ENCODE results near the gene FIBP.
A peak's percentile ranks its signal among the peaks of the same experiment; 100 is the strongest.
"Not testable (repeated sequence)": the region's sequence is repeated elsewhere in the genome, so short reads cannot be mapped to it uniquely, and the experiment has no call there.

The FIBP gene

DNA sequence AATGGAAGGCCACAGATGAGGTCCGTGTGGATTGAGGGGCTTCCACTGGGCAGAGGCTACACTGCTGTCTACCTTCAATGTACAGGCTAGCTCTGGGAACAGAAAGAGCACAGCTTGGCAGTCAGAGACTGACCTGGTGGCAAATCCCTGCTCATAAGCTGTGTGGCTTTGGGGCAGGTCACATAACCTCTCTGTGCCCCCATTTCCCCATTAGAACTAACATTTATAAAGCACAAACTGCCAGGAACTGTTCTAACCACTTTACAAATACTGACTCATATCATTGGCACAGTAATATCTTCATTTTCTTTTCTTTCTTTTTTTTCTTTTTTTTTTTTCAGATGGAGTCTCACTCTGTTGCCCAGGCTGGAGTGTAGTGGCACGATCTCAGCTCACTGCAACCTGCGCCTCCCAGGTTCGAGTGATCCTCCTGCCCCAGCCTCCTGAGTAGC is 8.8 kb upstream of the FIBP start:
- no peak for DNase-seq (ENCODE audit: low read depth)
- H3K4me3 ChIP-seq (ENCODE audit: low read depth, low read length), result no peak overlapping the region
- TF ChIP-seq, protein P1, sequence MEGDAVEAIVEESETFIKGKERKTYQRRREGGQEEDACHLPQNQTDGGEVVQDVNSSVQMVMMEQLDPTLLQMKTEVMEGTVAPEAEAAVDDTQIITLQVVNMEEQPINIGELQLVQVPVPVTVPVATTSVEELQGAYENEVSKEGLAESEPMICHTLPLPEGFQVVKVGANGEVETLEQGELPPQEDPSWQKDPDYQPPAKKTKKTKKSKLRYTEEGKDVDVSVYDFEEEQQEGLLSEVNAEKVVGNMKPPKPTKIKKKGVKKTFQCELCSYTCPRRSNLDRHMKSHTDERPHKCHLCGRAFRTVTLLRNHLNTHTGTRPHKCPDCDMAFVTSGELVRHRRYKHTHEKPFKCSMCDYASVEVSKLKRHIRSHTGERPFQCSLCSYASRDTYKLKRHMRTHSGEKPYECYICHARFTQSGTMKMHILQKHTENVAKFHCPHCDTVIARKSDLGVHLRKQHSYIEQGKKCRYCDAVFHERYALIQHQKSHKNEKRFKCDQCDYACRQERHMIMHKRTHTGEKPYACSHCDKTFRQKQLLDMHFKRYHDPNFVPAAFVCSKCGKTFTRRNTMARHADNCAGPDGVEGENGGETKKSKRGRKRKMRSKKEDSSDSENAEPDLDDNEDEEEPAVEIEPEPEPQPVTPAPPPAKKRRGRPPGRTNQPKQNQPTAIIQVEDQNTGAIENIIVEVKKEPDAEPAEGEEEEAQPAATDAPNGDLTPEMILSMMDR (IDR thresholded peaks at IDR 0.05; ENCODE audit: low read depth, low read length, missing control alignments), result no peak

DNA sequence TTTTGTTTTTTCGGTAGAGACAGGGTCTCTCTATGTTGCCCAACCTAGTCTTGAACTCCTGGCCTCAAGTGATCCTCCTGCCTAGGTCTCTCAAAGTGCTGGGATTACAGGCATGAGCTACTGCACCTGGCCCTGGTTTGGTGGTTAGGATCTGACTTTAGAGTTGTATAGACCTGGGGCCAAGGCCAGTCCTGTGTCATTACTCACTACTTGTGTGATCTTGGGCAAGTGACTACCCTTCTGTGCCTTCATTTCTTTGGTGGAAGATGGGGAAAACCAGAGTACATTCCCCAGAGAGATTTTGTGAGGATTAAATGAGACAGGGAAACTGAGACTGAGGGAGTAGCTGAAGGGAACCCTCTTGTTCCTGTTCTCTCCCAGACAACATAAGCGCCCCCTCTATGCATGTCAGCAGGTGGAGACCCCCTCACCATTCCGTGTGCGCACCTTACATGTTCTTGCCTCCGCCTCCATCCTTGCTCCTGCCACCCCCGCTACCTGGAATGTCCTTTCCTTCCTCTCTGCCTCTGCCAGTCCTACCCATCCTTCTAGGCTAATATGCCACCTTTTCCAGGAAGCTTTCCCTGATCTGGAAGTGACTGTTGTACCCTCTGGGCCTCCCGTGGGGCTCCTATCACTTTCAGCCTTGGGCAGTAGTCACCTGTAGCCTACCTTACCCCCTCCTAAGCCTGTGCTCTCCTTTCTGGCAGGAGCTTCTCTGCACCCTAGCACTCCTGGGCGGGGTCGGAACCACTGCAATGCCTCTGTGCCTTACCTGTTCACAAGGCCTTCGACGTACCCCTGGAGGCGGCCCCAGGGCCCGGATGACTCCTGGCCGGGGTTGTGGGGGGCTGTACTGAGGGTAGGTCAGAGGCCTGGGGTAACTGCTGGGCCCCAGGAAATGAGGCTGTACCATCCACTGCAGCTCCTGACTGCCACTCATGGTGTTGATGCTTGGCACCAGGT is 8.0 kb upstream of the FIBP start:
- H3K4me3 ChIP-seq (ENCODE audit: low read depth, low read length), result no peak overlapping the region
- TF ChIP-seq, protein P1 (IDR thresholded peaks at IDR 0.05; ENCODE audit: low read depth, low read length, missing control alignments), result no peak
- DNase-seq (ENCODE audit: low read depth), result no peak

DNA sequence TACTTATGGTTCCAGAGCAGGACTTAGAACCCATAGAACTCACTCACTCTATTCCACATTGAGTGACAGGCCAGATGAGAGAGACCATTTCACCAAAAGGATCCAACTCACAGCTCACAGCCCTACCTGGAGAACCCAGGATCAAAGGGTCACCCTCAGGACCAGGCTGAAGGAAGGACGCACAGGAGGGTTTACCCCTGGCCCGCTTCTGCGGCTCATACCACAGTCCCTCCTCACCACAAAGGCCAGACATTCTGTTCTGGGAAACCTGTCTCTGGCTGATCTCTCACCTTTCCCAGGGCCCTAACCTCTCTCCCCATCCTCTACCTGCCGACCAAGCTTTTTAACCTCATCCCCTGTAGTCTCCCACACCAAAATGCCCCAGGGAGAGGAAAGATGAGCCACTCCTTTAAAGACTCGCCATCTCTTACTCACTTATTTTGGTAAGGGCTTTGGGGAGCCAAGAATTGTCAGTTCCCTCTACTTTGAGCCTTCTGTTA is 7.3 kb upstream of the FIBP start:
- no peak overlapping the region for H3K4me3 ChIP-seq (ENCODE audit: low read depth, low read length)
- no peak for DNase-seq (ENCODE audit: low read depth)
- TF ChIP-seq, protein P1 (IDR thresholded peaks at IDR 0.05; ENCODE audit: low read depth, low read length, missing control alignments), result no peak

DNA sequence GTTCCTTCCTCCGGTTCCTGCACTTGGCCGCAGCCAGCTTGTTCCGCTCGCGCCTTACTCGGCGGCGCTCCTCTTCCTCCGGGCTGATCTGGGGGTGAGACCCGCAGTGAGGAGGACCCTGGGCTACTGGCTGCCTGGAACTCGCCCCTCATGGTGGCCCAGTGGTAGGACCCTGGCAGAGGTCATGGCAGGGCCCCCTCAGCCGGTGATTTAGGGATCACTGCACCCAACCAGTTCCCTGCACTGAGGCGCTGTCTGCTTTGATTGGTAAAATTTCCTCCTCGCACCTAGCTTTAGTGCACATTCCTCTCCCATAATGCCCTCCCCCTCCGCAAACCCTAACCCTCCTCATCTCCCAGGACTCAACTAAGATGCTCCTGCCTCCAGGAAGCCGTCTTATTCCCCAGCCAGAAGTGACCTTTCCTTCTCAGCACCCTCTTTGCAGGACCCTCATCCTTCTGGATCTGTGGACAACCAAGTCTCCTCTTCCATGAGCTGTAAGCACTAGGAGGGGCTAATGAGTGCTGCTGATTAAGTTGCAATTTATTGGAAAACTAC is 5.8 kb upstream of the FIBP start:
- no peak for DNase-seq (ENCODE audit: low read depth)
- TF ChIP-seq, protein P1 (IDR thresholded peaks at IDR 0.05; ENCODE audit: low read depth, low read length, missing control alignments), result no peak
- peak overlapping the region; percentile 59 for H3K4me3 ChIP-seq (ENCODE audit: low read depth, low read length)

DNA sequence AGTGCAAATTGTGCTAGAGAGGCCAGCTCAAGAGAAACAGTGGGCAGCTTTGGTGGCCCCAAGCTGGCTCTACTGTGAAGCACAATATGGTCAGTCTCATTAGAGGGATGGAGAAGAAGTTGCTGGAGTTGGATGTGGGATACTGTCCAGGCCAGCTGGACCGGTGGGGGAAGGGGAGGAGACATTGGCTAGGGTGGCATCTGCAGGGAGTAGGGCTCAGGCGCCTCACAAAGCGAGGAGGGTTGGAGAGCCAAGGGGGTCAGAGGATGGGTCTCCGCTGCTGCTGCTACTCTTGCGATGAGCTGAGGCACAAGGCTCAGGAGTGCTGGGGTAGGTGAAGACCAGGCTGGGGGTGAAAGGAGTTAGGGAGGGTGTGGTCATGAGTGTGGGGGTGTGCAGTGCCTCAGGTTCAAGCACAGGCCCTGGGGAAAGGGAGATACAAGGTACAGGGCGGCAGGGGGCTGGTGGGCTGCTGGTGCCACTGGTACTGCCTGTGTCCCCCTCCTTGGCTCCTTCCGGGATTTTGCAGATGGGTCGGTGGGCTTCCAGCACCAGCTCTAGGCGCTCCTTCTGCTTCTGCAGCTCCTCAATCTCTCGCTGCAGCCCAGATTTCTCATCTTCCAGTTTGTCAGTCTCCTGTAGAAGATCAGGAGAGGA is 4.5 kb upstream of the FIBP start:
- TF ChIP-seq, protein P1 (IDR thresholded peaks at IDR 0.05; ENCODE audit: low read depth, low read length, missing control alignments), result no peak
- no peak for DNase-seq (ENCODE audit: low read depth)
- peak overlapping the region; percentile 86 for H3K4me3 ChIP-seq (ENCODE audit: low read depth, low read length)

DNA sequence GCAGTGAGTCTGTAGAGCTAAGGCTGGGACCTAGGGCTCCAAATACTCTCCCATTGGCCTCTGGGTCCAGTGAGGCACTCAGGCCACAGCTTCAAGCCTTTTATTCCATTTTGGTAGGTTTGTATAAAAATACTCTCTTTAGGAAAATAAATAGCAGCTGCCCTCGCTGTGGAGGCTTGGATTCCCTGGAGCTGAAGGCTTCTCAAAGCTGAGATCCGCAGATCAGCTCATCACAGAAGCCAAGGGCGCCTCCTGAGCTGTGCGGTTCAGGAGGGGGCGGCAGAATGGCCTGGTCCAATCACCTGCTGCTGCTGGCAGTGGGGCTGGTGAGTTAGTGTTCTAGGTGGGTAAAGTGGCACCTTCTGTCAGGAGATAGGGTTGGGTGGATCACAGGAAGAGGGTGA is 3.9 kb upstream of the FIBP start:
- peak overlapping the region; percentile 86 for H3K4me3 ChIP-seq (ENCODE audit: low read depth, low read length)
- not testable (repeated sequence) for DNase-seq (ENCODE audit: low read depth)
